D721Med (cell line): ENCODE measurements around the gene SCN9A.

Experiments used
- DNase-seq: peaks from one replicate; pipeline ENCODE4 v3.0.0; 2011; ENCODE audit warnings: low spot score; ENCODE audit not compliant: insufficient read length
- FAIRE-seq: peaks from 2 replicates; lab custom pipeline; 2011; peaks lifted over from hg19 to GRCh38; lab: Jason Lieb, UNC
- TF ChIP-seq, protein P1 (sequence below): IDR thresholded peaks from 2 replicates; pipeline ENCODE4 v1.5.1; 2012; ENCODE audit warnings: mild to moderate bottlenecking, control low read depth; ENCODE audit not compliant: insufficient read depth; ENCODE audit errors: missing control alignments

Gene SCN9A

DNA sequence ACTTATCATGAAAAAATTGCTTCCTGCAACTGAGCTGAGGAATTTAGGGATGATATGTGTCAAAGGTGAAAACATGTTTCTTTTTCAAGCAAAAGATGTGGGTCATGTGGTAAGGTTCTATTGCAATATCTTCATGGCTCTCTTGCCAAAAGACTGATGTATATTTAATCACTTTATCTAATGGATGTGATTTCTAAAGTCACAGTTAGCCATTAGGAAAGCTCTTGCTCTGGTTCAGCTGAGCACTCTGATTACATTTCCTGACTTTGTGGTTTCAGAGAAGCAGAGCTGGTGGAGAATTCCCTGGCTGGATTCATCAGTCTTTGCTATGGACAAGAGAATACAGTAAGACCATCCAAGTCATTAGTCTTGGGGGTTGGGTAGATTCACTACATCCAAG is 24.4 kb downstream of the SCN9A start:
- FAIRE-seq, result peak; percentile 25
- no peak for DNase-seq
- TF ChIP-seq, protein P1, sequence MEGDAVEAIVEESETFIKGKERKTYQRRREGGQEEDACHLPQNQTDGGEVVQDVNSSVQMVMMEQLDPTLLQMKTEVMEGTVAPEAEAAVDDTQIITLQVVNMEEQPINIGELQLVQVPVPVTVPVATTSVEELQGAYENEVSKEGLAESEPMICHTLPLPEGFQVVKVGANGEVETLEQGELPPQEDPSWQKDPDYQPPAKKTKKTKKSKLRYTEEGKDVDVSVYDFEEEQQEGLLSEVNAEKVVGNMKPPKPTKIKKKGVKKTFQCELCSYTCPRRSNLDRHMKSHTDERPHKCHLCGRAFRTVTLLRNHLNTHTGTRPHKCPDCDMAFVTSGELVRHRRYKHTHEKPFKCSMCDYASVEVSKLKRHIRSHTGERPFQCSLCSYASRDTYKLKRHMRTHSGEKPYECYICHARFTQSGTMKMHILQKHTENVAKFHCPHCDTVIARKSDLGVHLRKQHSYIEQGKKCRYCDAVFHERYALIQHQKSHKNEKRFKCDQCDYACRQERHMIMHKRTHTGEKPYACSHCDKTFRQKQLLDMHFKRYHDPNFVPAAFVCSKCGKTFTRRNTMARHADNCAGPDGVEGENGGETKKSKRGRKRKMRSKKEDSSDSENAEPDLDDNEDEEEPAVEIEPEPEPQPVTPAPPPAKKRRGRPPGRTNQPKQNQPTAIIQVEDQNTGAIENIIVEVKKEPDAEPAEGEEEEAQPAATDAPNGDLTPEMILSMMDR, result no peak

DNA sequence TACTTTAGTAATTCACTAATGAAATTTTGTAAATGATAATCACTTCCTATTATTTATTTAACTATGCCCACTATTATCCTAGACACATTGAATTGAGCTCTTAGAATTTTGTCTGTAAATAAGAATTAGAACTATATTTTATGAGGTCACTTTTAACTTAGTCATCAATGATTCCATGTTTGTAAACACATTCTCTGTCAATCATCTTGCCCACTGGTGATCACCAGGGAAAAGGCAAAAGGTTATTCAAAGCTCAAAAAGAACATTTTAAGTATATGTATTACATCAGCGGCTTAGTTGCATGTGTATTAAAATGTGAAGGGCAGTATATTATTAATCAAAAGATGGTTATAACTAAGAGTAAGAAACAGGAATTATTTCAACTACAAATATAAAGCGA is 25.2 kb downstream of the SCN9A start:
- FAIRE-seq, result no peak
- no peak for DNase-seq
- TF ChIP-seq, protein P1, result no peak

- TF ChIP-seq, protein P1, result no peak
- DNase-seq (no peak), FAIRE-seq (no peak)
Observed at GRCh38 chr2:166344286-166345113, 31.2 kb downstream of the SCN9A start.

GRCh38 chr2:166343467-166343866 is 32.3 kb downstream of the SCN9A start:
- DNase-seq, result no peak
- TF ChIP-seq, protein P1, result no peak
- FAIRE-seq, result no peak

DNA sequence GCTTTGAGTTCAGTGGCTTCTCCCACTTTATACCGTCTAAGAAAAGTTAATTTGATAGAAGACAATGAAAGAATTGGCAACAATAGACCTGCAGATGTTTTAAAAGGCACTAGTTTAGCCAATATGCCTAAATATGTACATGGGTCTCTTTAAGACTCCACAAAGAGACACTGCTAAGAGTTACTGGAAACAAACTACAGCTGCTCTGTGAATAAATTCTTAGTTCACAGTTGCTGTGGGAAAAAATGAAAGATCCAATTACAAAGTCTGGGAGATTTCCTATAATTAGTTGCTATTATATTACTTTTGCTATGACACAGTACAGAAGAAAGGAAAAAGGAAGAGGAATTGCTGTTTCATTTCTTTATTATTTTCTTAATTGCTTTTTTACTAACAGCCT is 34.3 kb downstream of the SCN9A start:
- DNase-seq, result no peak
- FAIRE-seq, result no peak
- TF ChIP-seq, protein P1, result no peak

DNA sequence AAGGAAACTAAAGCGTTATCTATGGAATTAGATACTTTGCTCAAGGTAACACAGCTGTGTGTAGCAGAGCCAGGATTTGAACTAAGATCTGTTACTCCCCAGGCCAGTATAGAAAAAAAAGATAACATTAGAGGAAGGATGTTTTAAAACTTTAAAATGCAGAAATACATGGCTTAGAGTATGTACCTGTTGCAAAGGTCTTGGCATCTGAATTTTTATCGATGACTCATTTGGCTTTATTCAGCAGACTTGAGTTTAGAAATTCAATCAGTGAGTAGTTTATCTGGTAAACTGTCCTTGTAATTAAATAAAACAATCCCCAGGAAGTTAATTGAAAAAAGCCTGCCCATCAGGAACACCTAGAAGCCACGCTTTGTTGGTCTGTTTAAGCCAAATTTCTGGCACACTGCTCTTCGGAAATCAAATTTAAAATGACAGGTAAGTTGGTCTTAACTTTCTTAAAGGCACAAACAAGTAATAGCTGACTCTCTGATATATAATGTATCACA is 36.9 kb downstream of the SCN9A start:
- DNase-seq (no peak), FAIRE-seq (no peak)
- TF ChIP-seq, protein P1, result no peak

DNA sequence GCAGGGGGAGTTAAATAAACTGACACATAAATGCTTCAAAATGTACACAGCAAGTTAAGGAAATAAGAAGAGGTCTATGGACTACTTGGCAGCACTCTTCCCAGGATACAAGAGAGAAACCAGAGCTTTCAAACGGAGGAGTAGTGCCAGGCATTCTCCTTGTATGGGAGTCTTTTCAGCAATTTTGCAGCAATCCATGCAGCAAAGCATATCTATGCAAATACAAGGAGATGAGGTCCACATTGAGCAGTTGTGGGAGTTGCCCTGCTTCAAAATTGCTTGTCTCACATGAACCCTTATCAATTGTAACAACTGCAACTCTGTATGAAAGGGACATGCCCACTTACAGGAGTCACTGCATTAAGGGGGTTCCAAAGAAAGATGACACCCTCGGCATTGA is 37.8 kb downstream of the SCN9A start:
- DNase-seq (no peak), FAIRE-seq (no peak)
- TF ChIP-seq, protein P1, result no peak
